DLD1 (cell line): ENCODE measurements around the gene DDX49.
"Not testable (repeated sequence)": the region's sequence is repeated elsewhere in the genome, so short reads cannot be mapped to it uniquely, and the experiment has no call there.

ENCODE experiments used
- in situ Hi-C: cut with HindIII; loops from 2 replicates; pipeline ENCODE4 v1.10.0; 2017; ENCODE audit warnings: low sequenced_read_pairs

DDX49 gene

DNA sequence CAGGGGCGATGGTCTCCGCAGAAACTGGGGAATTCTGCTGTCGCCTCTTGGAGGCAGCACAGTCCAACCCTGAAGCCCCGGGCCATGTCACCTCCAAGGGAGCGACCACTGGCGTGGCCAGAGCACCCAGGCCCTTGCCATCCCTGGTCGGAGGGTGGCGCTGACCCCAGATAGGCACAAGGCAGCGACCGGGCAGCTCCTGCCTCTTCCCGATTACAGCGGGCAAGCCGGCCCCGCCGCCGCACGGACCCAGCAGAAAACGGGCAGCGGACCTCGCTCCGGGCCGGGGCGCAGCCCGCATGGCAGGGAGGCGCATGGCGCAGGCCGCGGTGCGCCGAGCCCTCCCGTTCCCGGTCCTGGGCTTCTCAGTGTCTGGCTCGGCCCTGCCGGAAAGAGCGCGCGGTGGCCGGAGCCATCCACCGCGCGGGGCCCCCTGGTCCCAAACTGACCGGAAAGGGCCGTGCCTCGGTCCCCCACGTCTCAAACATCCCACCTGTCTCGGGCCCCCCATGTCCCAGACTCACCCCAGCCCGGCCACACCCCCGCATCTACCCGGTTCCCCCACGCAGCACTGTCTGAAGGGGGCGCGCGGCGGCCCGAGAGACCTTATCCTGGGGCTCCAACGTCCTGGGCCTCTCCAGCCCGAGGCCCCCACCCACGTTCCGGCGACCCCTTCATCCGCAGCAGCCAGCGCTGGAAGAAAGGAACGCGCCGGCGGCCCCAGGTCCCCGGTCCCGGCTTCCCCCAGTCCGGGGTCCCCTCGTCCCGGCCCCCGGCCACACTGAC is 24.3 kb upstream of the DDX49 start:
- in situ Hi-C loops: no loop called here

DNA sequence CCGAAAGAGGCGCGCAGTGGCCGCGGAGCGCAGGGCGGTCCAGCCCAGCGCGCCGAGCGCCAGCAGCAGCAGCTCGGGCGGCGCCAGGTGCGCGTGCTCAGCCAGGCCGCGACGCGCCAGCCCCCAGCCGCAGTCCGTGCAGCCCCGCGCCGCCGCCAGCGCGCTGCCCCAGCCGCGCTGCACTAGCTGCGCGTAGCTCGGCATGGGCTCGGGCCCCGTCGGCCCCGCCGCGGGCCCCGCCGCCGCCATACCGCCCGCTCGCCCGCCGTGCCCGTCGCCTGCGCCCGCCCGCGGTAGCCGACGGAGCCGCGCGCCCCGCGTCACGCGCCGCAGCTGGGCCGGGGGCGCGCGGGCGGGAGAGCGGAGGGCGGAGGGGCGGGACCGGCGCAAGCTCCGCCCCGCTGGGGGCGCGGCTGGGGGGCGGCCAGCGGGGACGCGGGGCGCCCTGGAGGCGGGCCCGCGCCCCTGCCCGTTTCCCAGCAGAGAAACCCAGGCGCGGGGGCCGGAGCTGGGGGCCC is 23.6 kb upstream of the DDX49 start, which contains the start of gene CERS1:
Gene CERS1 (minus strand): TSS at position 335 of the 518 bp plus-strand sequence. CDS start 86 bp downstream, at position 249.
- in situ Hi-C loops: no loop called here

DNA sequence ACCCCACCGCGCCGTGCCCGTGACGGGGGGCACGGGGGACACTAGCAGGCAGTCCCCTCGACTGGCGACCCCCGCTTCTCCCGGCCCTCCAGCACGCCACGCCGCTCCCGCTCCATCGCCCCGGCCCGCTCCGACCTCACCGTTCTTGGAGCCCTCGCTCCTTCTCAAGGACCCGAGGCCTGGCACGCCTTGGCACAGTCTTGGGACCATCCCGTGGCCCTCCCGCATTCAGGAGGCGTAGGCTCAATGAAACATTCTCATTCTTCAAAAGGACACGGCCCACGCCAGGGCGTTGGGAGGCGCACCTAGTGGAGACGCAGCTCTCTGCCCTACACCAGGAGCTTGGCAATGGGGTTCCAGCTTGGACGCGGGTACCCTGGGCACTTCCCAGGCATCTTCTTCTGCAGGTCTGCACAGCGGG is 23.1 kb upstream of the DDX49 start:
- in situ Hi-C loops: no loop called here

GRCh38 chr19:18897094-18898029 is 22.2 kb upstream of the DDX49 start:
- in situ Hi-C loops: no loop called here

GRCh38 chr19:18898081-18898606 is 21.4 kb upstream of the DDX49 start:
- in situ Hi-C loops: no loop called here

DNA sequence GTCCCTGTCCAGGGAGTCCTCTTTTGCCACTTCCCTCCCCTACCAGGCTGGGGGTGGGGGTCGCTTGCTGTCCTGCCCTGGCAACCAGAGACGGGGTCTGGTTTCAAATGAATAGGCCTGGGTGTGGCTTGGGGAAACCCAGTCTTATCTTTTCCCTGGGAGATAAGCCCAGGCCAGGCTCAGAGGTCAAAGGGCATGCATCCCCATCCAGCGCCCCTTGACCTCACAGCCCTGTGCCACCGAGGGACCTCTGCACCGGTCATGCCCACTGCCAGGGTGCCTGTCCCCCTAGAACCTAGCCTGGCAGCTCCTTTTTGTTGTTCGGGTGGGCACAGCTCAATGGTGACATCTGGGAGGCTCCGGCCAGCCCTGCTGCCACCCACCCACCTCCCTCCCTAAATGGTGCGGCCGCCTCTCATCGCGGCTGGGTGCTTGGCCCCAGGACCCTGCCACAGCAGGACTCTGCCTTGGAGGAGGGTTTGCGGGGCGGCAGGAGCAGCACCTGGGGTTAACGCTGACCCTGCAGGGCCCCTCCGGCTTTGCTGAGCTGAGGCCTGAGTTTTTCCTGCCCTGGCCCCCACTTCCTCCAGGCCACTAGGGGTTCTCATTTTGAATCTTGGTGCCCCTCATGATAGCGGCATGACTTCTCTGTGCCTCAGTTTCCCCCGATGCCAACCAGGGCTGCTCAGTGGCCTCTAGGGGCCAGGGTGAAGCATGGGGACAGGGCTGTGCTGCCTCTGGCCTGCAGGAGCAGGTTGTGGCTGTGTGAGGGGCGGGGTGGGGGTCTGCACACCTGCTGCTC is 20.7 kb upstream of the DDX49 start:
- in situ Hi-C loops: no loop called here

DNA sequence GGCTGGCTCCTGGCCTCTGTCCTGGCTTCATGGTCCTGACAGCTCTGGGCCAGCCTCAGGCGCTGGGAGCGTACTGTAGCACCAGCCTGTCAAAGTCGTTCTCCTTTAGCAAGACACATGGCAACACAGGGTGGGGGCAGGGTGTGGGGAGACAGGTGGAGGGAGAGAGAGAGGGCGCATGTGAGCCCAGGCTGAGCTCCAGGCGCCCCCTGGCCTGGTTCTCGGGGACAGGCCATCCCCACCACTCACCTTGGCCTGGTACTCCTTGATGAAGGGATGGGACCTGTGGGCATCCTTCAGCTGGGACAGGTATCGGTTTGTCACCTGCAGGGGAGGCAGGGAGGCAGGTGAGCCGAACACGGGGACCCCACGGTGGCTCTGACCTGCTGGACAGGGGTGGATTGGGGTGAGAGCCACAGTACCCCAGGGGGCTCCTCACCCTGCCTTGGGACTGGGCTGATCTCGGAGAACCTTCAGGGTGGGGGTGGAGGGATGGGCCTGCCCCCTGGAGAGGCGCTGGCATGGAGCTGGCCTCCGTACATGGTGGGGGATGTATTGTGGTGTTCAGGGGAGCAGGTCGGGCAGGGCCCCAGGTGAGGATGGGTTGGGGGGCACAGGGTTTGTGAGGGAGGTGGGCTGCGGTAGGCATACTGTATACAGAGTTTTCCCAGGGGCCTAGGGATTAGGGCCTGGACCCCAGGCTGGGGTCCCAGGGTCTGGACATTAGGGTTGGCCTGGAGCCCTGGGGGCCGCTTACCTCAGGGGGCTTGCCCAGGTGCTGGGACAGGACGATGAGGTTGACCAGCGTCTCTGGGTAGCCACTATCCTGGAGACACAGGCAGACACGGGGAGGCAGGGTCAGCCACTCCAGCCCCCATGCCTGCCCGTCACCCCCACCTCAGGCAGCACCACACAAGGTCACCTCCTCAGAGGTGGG is 19.6 kb upstream of the DDX49 start:
- in situ Hi-C loops: no loop called here

DNA sequence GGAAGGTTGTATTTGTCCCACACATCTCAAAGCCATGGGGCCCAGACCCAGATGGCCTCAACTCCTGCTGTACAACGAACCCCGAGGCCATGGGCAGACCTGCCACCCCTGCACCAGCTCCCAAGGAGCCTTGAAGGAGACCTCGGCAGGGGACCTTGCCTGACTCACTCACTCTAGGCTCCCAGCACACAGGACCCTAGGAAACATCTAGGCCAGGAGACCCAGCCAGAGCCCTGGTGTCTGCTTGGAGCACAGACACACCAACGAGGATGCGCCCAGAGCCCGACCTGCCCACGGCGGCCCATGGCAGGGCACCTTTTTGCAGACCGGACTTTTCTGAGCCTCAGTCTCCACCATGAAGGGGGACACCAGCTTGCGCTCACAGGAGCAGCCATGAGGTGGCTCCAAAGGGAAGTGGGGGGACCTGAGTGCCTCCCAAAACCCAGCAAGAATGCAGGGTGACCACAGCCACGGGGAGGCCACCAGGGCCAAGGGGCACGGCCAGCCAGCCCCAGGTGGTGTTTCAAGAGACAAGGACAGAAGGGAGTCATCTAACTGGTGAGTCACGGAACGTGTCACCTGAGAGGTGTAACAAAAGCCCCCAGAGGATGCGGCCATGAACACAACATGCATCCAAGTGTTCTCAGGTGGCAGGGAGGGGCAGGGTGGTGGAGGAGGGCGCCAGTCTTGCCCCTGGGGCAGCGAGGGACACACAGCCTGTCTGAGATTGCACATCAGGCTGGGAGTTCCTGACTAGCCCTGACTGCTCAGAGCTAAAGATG is 18.6 kb upstream of the DDX49 start:
- in situ Hi-C loops: no loop called here

DNA sequence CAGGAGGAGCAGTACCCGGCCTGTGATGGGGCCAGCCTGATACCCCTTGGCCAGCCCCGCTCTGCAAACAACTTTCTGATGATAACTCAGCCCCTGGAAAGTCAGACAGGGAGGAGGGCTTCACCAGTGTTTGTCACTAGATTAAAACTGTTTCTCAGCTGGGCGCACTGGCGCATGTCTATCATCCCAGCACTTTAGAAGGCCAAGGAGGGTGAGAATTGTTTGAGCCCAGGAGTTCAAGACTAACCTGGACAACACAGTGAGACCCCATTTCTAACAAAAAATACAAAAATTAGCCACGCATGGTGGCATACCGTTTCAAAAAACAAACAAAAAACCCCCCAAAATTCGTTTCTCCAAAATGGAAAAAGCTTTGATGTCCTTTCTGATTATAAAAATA is 18.0 kb upstream of the DDX49 start:
- in situ Hi-C loops: no loop called here

GRCh38 chr19:18902519-18902918 is 17.0 kb upstream of the DDX49 start:
- in situ Hi-C loops: not testable (repeated sequence)

DNA sequence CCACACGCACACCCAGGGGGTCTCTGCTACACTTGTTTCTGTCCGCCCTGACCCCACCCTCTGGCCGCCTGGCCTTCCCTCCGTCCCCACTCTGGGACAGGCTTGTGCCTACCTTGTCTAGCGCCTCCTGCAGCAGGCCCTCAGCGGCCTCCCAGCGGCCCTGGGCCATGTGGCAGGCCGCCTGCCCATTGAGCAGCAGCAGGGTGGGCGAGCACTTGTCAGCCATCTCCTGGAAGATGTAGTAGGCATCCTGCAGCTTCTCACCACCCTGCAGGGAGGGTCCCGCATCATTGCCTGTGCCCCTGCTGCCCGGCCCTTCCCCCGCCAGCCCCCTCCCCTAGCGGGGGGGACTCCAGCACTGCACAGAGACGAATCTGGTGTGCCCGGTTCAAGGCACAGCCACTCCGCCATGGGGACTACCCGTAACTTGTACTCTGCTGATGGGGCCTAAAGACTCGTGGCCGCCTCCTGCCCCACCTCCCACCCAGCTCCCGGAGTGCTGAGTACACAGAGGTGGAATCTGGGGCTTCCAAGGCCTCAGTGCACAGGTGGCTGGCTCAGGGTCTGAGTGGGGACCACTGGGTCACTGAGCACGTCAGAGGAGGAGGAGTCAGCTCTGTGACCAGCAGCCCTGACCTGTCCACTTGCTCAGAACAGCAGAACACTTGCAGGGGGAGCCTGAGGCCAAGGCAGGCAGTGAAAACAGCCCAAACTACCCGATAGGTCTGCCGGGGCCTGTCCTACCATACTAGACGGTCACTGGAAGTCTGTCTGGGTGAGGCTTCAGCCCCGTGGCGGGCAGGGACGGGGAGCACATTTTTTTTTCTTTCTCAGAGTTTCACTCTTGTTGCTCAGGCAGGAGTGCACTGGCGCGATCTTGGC is 16.1 kb upstream of the DDX49 start:
- in situ Hi-C loops: no loop called here

DNA sequence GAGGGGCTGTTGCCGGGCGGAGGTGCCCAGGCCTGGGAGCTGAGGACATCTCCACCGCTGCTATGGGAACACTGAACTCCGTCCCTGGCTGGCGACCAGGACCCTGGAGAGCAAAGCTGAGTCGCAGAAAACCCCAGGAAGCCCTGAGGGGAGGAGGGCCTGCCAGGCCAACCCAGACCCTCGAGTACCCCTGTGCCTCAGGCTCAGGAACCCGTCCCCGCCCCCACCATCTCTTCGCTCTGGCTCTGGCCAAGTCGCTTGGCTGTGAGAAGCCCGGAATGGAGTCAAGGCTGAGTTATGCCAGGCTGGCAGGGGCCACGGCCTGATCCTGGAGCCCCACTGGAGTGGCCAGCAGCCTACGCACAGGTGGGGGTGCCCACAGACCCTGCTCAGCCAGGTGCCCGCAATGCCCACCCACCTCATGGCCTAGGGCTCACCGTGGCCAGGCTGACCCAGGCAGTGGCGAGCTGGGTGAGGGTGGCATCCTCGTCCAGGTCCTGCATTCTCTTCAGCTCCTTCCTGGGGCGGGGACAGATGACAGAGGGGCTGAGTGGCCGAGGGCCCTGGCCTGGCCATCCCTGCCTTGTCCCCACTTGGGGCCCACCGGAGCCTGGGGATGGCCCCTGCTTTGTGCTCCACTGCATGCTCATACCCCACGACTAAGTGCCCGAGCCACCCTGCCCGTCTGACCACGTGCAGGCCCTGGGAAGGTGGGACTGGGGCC is 15.0 kb upstream of the DDX49 start:
- in situ Hi-C loops: no loop called here

DNA sequence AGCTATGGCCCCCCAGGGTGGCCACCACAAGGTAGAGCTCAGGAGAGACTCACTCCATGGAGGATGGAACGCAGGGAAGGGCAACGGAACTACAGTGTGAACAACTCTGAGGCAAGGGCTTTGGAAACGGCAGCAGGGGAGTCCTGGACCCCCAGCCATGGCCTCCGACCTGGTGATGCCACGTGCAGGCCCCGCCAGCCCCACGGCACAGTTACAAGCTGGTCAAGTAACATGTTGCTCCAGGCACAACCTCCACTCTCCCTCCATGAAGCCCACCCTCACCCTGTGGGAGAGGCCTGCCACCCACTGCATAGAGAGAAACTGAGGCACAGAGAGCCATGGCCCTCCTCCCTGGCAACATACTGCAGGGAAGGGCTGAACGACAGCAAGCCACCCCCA is 14.5 kb upstream of the DDX49 start:
- in situ Hi-C loops: no loop called here

DNA sequence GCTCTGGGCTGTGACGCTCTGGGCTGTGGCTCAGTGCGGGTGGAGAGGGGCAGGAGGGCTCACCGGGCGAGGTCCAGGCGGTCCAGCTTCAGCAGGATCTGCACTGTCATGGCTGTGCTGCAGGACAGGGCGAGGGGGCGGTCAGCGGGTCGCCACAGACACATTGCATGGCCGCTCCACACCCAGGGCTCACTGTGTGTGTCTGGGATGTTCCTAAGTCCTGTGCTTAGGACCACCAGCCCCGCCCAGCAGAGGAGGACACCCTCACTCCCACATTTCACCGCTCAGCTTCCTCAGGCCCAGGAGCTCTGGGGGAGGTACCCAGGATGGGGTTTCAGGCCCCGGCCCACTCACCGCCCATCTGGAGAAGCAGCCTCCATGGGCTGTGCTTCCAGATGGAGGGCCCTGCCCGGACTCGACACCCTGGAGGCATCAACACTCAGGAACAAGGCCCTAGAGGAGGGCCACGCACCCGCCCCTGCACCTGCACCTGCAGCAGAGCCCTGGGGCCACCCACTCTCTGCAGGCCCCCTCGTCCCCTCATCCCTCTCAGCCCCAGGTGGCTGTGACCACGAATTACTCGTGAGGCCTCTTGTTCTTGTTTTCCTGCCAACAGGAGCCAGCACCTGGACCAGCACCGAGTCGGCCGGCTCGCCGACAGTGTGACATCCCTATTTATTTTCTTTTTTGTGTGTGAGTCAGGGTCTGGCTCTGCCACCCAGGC is 13.8 kb upstream of the DDX49 start:
- in situ Hi-C loops: no loop called here

DNA sequence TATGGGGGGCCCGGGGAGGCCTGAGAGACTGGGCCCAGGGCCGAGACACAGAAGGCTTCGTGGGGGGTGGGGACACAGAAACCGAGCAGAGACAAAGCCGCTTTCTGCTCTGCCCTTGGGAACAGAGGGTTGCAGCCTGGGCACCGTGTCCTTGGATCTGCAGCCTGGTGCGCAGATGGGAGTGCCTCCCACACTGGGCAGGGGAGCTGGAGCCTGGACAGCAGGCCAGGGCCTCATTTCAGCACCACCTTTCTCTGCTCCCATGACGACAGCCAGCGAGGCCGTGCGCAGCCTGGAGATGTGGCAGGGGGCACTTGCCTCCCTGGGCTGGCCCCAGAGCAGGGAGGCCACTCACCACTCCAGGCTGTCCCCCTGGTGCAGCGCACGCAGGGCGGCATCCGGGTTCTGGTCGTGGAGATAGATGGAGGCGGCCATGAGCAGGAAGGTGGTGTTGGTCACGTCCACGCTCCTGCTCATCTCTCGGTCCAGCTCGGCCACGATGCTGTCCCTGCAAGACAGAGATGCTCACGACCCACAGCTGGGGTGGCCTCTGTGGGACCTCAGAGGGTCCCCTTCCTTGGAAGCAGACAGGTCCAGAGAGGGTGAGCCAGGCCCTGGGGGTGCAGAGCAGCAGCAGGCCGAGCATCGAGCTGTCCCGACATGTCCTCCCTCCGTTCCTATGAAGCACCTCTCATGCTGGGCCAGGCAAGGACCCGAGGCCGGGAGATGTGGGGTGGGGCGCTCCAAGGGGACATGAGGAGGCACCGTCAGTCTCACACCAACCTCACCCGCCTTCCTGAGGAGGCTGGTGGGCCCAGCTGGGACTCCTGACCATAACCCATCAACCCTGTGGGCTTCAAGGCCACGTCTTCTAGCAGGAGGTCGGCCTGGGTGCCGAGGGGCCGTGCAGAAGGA is 12.7 kb upstream of the DDX49 start:
- in situ Hi-C loops: no loop called here
